Endothelial cell of umbilical vein (primary cell): ENCODE measurements around the gene TMEM50B. TPM values are rescaled to one million over a fixed set of nuclear protein-coding genes. Genes with fewer than 3 reads are reported as not detected.

Source experiments
- BruUV-seq: library from RNA; stranded (reverse); fragments of 400-500 nt; replicated peaks from 2 replicates; lab custom pipeline; 2021; lab: Mats Ljungman, UMichigan
- CTCF ChIA-PET: fragments of 300-600, 350-600 bp; sonication (Branson Sonifier 250); formaldehyde crosslinking; loops from one replicate; lab custom pipeline; 2021; ENCODE audit warnings: antibody characterized with exemption, inconsistent platforms; lab: Charles Lee
- POLR2A ChIA-PET: fragments of 300-600, 350-600 bp; sonication (Branson Sonifier 250); formaldehyde crosslinking; loops from one replicate; lab custom pipeline; 2021; ENCODE audit warnings: antibody characterized with exemption, inconsistent platforms; lab: Charles Lee
- DNase-seq: peaks from one replicate; pipeline ENCODE4 v3.0.0-alpha.2; 2011; ENCODE audit warnings: low read depth, low spot score
- FAIRE-seq: peaks from 2 replicates; lab custom pipeline; 2011; peaks lifted over from hg19 to GRCh38; lab: Jason Lieb, UNC
- H2AFZ ChIP-seq: 2 replicates; pipeline ENCODE4 v1.6.0; 2012; ENCODE audit warnings: low read depth, low read length, control low read depth, inconsistent platforms
- H3K27ac ChIP-seq: 2 replicates; pipeline ENCODE4 v1.5.1; 2011; ENCODE audit warnings: low read depth, mild to moderate bottlenecking, control low read depth, low read length, moderate library complexity; ENCODE audit not compliant: insufficient read depth
- H3K27me3 ChIP-seq, 2 experiments: 2 replicates each; pipeline versions ENCODE4 v1.6.0 to v1.6.1; 2011; ENCODE audit warnings: low read length in 2 of 2, mixed read lengths in 1 of 2; ENCODE audit not compliant: control insufficient read depth in 2 of 2, insufficient read depth in 2 of 2
- H3K36me3 ChIP-seq, 2 experiments: 2 replicates in 1 of 2; 3 replicates in 1 of 2; pipeline ENCODE4 v1.5.1; 2011; ENCODE audit warnings: low read length in 2 of 2, mild to moderate bottlenecking in 1 of 2, moderate library complexity in 1 of 2; ENCODE audit not compliant: control insufficient read depth in 2 of 2, insufficient read depth in 2 of 2; ENCODE audit errors: extremely low read depth in 1 of 2
- H3K4me1 ChIP-seq: 3 replicates; pipeline ENCODE4 v1.5.1; 2011; ENCODE audit warnings: mild to moderate bottlenecking, low read length; ENCODE audit not compliant: control insufficient read depth, insufficient read depth; ENCODE audit errors: extremely low read depth
- H3K4me2 ChIP-seq: 2 replicates; pipeline ENCODE4 v1.6.1; 2011; ENCODE audit warnings: low read length, control low read depth, mixed read lengths; ENCODE audit not compliant: insufficient read depth
- H3K4me3 ChIP-seq, 3 experiments: fragments of 200-600 bp in 1 of 3; sonication (generic), shearing (Covaris generic) in 1 of 3; replicated peaks in 1 of 3; 2 replicates each; pipeline ENCODE4 v1.5.1; 2011 to 2016; ENCODE audit warnings: control low read depth in 3 of 3, low read length in 3 of 3, mild to moderate bottlenecking in 2 of 3, inconsistent platforms in 1 of 3, low read depth in 1 of 3, moderate library complexity in 1 of 3; ENCODE audit not compliant: insufficient read depth in 1 of 3
- H3K79me2 ChIP-seq: 2 replicates; pipeline ENCODE4 v1.6.0; 2012; ENCODE audit warnings: low read length, inconsistent platforms; ENCODE audit not compliant: control insufficient read depth, insufficient read depth
- H3K9ac ChIP-seq: replicated peaks from 2 replicates; pipeline ENCODE3; 2011; ENCODE audit warnings: low read length, control low read depth; ENCODE audit not compliant: insufficient read depth; ENCODE audit errors: extremely low read depth
- H3K9me1 ChIP-seq: replicated peaks from 3 replicates; pipeline ENCODE4 v1.6.0; 2011; ENCODE audit warnings: mild to moderate bottlenecking, low read length; ENCODE audit not compliant: control insufficient read depth, insufficient read depth; ENCODE audit errors: extremely low read depth
- H3K9me3 ChIP-seq: replicated peaks from 2 replicates; pipeline ENCODE4 v1.5.1; 2012; ENCODE audit warnings: low read length, inconsistent platforms; ENCODE audit not compliant: control insufficient read depth, insufficient read depth
- H4K20me1 ChIP-seq: replicated peaks from 2 replicates; pipeline ENCODE3; 2011; ENCODE audit warnings: mild to moderate bottlenecking, low read length; ENCODE audit not compliant: control insufficient read depth, insufficient read depth; ENCODE audit errors: extremely low read depth
- CTCF ChIP-seq, 2 donors: IDR thresholded peaks; 1 replicate in 1 of 2; 2 replicates in 1 of 2; pipeline ENCODE4 v1.5.1; 2011; ENCODE audit warnings: low read length in 2 of 2, mild to moderate bottlenecking in 2 of 2, moderate library complexity in 2 of 2, control low read depth in 1 of 2, inconsistent platforms in 1 of 2, low read depth in 1 of 2; ENCODE audit not compliant: insufficient read depth in 1 of 2; ENCODE audit errors: extremely low read depth in 1 of 2
- EZH2 ChIP-seq: IDR thresholded peaks from 2 replicates; pipeline ENCODE4 v1.6.1; 2012; ENCODE audit warnings: borderline replicate concordance, low read depth, mild to moderate bottlenecking, moderate library complexity, low read length, inconsistent platforms; ENCODE audit not compliant: severe bottlenecking
- FOS ChIP-seq: IDR thresholded peaks from 2 replicates; pipeline ENCODE4 v1.6.1; 2011; ENCODE audit warnings: mild to moderate bottlenecking, low read length, moderate library complexity, borderline replicate concordance; ENCODE audit not compliant: insufficient read depth
- GATA2 ChIP-seq: IDR thresholded peaks from 2 replicates; pipeline ENCODE4 v1.7.0; 2011; ENCODE audit warnings: low read depth, mild to moderate bottlenecking, moderate library complexity, mixed read lengths, low read length; ENCODE audit not compliant: insufficient read length, insufficient read depth
- JUN ChIP-seq: IDR thresholded peaks from 2 replicates; pipeline ENCODE4 v1.6.1; 2011; ENCODE audit warnings: borderline replicate concordance, low read depth; ENCODE audit not compliant: insufficient read length, insufficient read depth
- MAX ChIP-seq: IDR thresholded peaks from 2 replicates; pipeline ENCODE4 v1.6.1; 2011; ENCODE audit not compliant: insufficient read depth, insufficient read length
- MYC ChIP-seq: IDR thresholded peaks from one replicate; pipeline ENCODE4 v1.6.1; 2011; ENCODE audit warnings: mild to moderate bottlenecking, low read depth, low read length
- POLR2A ChIP-seq: IDR thresholded peaks from 2 replicates; pipeline ENCODE4 v1.6.1; 2012; ENCODE audit warnings: low read depth, mild to moderate bottlenecking, control low read depth, low read length
- POLR2AphosphoS5 ChIP-seq: IDR thresholded peaks from 2 replicates; pipeline ENCODE4 v1.6.1; 2012; ENCODE audit warnings: low read depth, mild to moderate bottlenecking, control low read depth, low read length, moderate library complexity; ENCODE audit not compliant: insufficient read depth
- dilution Hi-C: fragments of 300-500 bp; cut with MboI; formaldehyde crosslinking; loops from one replicate; pipeline ENCODE4 v1.15.0; 2019; ENCODE audit warnings: low sequenced_read_pairs; ENCODE audit not compliant: extremely low pct_ligation_motif_present
- intact Hi-C: fragments of 100-400 bp; cut with micrococcal nuclease; formaldehyde crosslinking; loops from one replicate; pipeline ENCODE4 v1.10.0; 2022
- polyA plus RNA-seq, 4 experiments: library from polyadenylated mRNA; depleted of rRNA in 3 of 4; stranded (reverse) in 3 of 4; unstranded in 1 of 4; fragments of >200 nt; gene quantifications; 2 replicates each; pipeline versions ENCODE4 v1.2.1 to v1.2.3, GENCODE V29; 2011 to 2012; ENCODE audit warnings: missing spikeins in 1 of 4
- total RNA-seq: library from RNA; stranded (reverse); gene quantifications from 2 replicates; pipeline ENCODE4 v1.2.3, GENCODE V29; 2021

Gene TMEM50B
- total and polyA plus RNA-seq, 2 donors (not counting 3 experiments of a cell fraction or from before 2014, with no cell fraction given): 25.1 to 29.3 TPM

GRCh38 chr21:33458861-33459260 lies 20.9 kb downstream of the TMEM50B start:
- H2AFZ ChIP-seq: no peak overlapping the region
- H3K9ac ChIP-seq: no peak overlapping the region
- no peak overlapping the region for H3K4me3 ChIP-seq
- no peaks in the 10 kb centered on the region for H3K9me1 ChIP-seq
- H4K20me1 ChIP-seq: no peaks in the 10 kb centered on the region
- no peak overlapping the region for H3K4me2 ChIP-seq
- intact Hi-C loops: no loop called here
- no peaks in the 10 kb centered on the region for H3K79me2 ChIP-seq
- DNase-seq: no peak
- TF ChIP-seq MYC: no peak
- no peak for TF ChIP-seq GATA2
- no peak for TF ChIP-seq MAX
- no peak for TF ChIP-seq CTCF (IDR thresholded peaks at IDR 0.05; ENCODE audit: extremely low read depth in 1 of 2, insufficient read depth in 1 of 2, low read depth in 1 of 2, low read length in 2 of 2)
- TF ChIP-seq FOS: no peak
- TF ChIP-seq JUN: no peak
- no peak for TF ChIP-seq POLR2A
- TF ChIP-seq POLR2AphosphoS5: no peak
- TF ChIP-seq EZH2: no peak
- POLR2A ChIA-PET: no interaction called here
- H3K27me3 ChIP-seq: no peaks in the 10 kb centered on the region
- FAIRE-seq: no peak
- peaks cover 2 to 4% of the 10 kb centered on the region in 2 experiments for H3K36me3 ChIP-seq
- no peak overlapping the region for H3K27ac ChIP-seq
- H3K4me1 ChIP-seq: no peaks in the 10 kb centered on the region
- dilution Hi-C loops: no loop called here
- CTCF ChIA-PET: interaction anchor here (1.4 kb wide), 2 partner anchors 20 to 259 kb away, joined by 3 to 5 read pairs; no protein-coding TSS in a partner anchor
- no peaks in the 10 kb centered on the region for H3K9me3 ChIP-seq
- BruUV-seq: no TSS peak
